ENCODE results near the gene CPSF3. TPM values are rescaled to one million over a fixed set of nuclear protein-coding genes. Genes with fewer than 3 reads are reported as not detected.

Gene CPSF3
- total and polyA plus RNA-seq, 2 experiments from 2014 or later = 39.6 to 40.3 TPM

DNA sequence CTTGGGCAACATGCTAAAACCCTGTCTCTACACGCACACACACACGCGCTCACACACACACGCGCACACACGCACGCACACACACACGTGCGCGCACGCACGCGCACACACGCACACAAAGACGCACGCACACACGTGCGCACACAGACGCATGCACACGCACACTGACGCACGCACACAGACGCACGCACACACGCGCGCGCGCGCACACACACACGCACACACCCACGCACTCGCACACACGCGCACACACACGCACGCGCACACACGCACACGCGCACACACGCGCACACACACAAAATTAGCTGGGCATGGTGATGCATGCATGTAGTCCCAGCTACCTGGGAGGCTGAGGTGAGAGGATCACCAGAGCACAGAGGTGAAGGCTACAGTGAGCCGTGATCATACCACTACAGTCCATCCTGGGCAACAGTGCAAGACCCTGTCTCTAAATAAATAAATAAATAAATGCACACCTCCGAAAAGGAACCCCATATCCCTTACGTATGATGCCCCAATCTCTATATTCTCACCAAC is 42.8 kb downstream of the CPSF3 start:
- Histone ChIP-seq H3K27me3 (replicated peaks; ENCODE audit: insufficient read depth) (no peaks in the 10 kb centered on the region), H3K27ac (no peak overlapping the region), H4K20me1 (ENCODE audit: insufficient read depth) (no peaks in the 10 kb centered on the region), H3K36me3 (ENCODE audit: low read depth) (no peaks in the 10 kb centered on the region), H3F3A (ENCODE audit: insufficient read depth) (no peaks in the 10 kb centered on the region), H3K4me1 (ENCODE audit: insufficient read depth) (no peaks in the 10 kb centered on the region), H3K9me2 (ENCODE audit: insufficient read depth) (no peaks in the 10 kb centered on the region), H3K9ac (no peak overlapping the region), H3K79me2 (ENCODE audit: insufficient read depth) (no peaks in the 10 kb centered on the region), H3K4me2 (ENCODE audit: unreplicated experiment) (no peak overlapping the region), H3K9me3 (ENCODE audit: low read depth) (no peaks in the 10 kb centered on the region), H2AFZ (no peak overlapping the region), H3K4me3 (no peak overlapping the region)
- in situ Hi-C loops (cut with MboI) = no loop called here
- WGBS, 2 experiments (ENCODE audit: low coverage in 1 of 2, low lambda C conversion rate in 2 of 2, missing lambda C conversion rate in 2 of 2) = 86 to 87% methylated on average over 7 to 46 of the region's 46 CpGs
- no peak for TF ChIP-seq EZH2phosphoT487 (IDR thresholded peaks at IDR 0.05; ENCODE audit: insufficient read depth, low read depth)
- TF ChIP-seq EZH2 (IDR thresholded peaks at IDR 0.05; ENCODE audit: insufficient read depth, poor library complexity, severe bottlenecking) = no peak
- no peak for DNase-seq

GRCh38 chr2:9467687-9468086 is 44.2 kb downstream of the CPSF3 start:
- Histone ChIP-seq H2AFZ (no peak overlapping the region), H3K27me3 (replicated peaks; ENCODE audit: insufficient read depth) (no peaks in the 10 kb centered on the region), H3K79me2 (ENCODE audit: insufficient read depth) (no peaks in the 10 kb centered on the region), H4K20me1 (ENCODE audit: insufficient read depth) (no peaks in the 10 kb centered on the region), H3K4me2 (ENCODE audit: unreplicated experiment) (no peak overlapping the region), H3K4me1 (ENCODE audit: insufficient read depth) (no peaks in the 10 kb centered on the region), H3F3A (ENCODE audit: insufficient read depth) (peaks cover 3% of the 10 kb centered on the region; the same call in 1 of the 2 replicates), H3K9me3 (ENCODE audit: low read depth) (no peaks in the 10 kb centered on the region), H3K36me3 (ENCODE audit: low read depth) (peaks cover 3% of the 10 kb centered on the region; the same call in 1 of the 2 replicates), H3K27ac (no peak overlapping the region), H3K4me3 (no peak overlapping the region), H3K9ac (no peak overlapping the region), H3K9me2 (ENCODE audit: insufficient read depth) (no peaks in the 10 kb centered on the region)
- DNase-seq = no peak
- WGBS, 2 experiments (ENCODE audit: low coverage in 1 of 2, low lambda C conversion rate in 2 of 2, missing lambda C conversion rate in 2 of 2) = 80 to 85% methylated on average over 10 of the region's 10 CpGs
- no peak for TF ChIP-seq EZH2 (IDR thresholded peaks at IDR 0.05; ENCODE audit: insufficient read depth, poor library complexity, severe bottlenecking)
- TF ChIP-seq EZH2phosphoT487 (IDR thresholded peaks at IDR 0.05; ENCODE audit: insufficient read depth, low read depth) = no peak
- in situ Hi-C loops (cut with MboI) = no loop called here

GRCh38 chr2:9471206-9471605 is 47.8 kb downstream of the CPSF3 start:
- Histone ChIP-seq H3K9me3 (ENCODE audit: low read depth) (no peaks in the 10 kb centered on the region), H3K27ac (no peak overlapping the region), H3K79me2 (ENCODE audit: insufficient read depth) (peaks cover 11% of the 10 kb centered on the region), H3K9ac (no peak overlapping the region), H3K9me2 (ENCODE audit: insufficient read depth) (no peaks in the 10 kb centered on the region), H4K20me1 (ENCODE audit: insufficient read depth) (no peaks in the 10 kb centered on the region), H3K4me3 (no peak overlapping the region), H3K27me3 (replicated peaks; ENCODE audit: insufficient read depth) (no peaks in the 10 kb centered on the region), H3K4me2 (ENCODE audit: unreplicated experiment) (no peak overlapping the region), H3K4me1 (ENCODE audit: insufficient read depth) (peaks cover 8% of the 10 kb centered on the region), H3F3A (ENCODE audit: insufficient read depth) (peaks cover 18% of the 10 kb centered on the region), H2AFZ (no peak overlapping the region), H3K36me3 (ENCODE audit: low read depth) (peaks cover 9% of the 10 kb centered on the region; the same call in 1 of the 2 replicates)
- no peak for DNase-seq
- in situ Hi-C loops (cut with MboI) = no loop called here
- TF ChIP-seq EZH2phosphoT487 (IDR thresholded peaks at IDR 0.05; ENCODE audit: insufficient read depth, low read depth) = no peak
- no peak for TF ChIP-seq EZH2 (IDR thresholded peaks at IDR 0.05; ENCODE audit: insufficient read depth, poor library complexity, severe bottlenecking)
- 89 to 93% methylated on average over 5 of the region's 5 CpGs for WGBS, 2 experiments (ENCODE audit: low coverage in 1 of 2, low lambda C conversion rate in 2 of 2, missing lambda C conversion rate in 2 of 2)

DNA sequence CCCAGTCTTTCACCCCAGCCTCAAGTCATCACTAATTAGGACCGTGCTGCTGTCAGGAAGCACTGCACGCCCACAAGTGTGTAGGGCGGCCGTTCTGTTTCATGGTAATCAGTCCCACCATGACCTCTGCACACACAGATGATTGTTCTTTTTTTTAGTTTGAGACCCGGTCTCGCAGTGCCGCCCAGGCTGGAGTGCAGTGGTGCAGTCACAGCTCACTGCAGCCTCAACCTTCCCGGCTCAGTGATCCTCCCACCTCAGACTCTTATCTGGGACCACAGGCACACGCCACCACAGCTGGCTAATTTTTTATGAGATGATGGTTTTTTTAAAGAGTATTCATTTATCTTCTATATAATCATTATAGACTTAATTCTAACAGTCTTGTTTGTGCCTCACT is 49.1 kb downstream of the CPSF3 start:
- Histone ChIP-seq H3K79me2 (ENCODE audit: insufficient read depth) (peaks cover 24% of the 10 kb centered on the region), H3K27me3 (replicated peaks; ENCODE audit: insufficient read depth) (no peaks in the 10 kb centered on the region), H4K20me1 (ENCODE audit: insufficient read depth) (no peaks in the 10 kb centered on the region), H3K9me3 (ENCODE audit: low read depth) (no peaks in the 10 kb centered on the region), H3K9ac (no peak overlapping the region), H2AFZ (no peak overlapping the region), H3K9me2 (ENCODE audit: insufficient read depth) (no peaks in the 10 kb centered on the region), H3K4me3 (no peak overlapping the region), H3K36me3 (ENCODE audit: low read depth) (peaks cover 9% of the 10 kb centered on the region; the same call in 1 of the 2 replicates), H3F3A (ENCODE audit: insufficient read depth) (peaks cover 18% of the 10 kb centered on the region), H3K4me1 (ENCODE audit: insufficient read depth) (peaks cover 16% of the 10 kb centered on the region), H3K27ac (no peak overlapping the region), H3K4me2 (ENCODE audit: unreplicated experiment) (no peak overlapping the region)
- in situ Hi-C loops (cut with MboI) = no loop called here
- DNase-seq = no peak
- TF ChIP-seq EZH2phosphoT487 (IDR thresholded peaks at IDR 0.05; ENCODE audit: insufficient read depth, low read depth) (no peak), EZH2 (IDR thresholded peaks at IDR 0.05; ENCODE audit: insufficient read depth, poor library complexity, severe bottlenecking) (no peak)
- 96 to 98% methylated on average over 9 of the region's 9 CpGs for WGBS, 2 experiments (ENCODE audit: low coverage in 1 of 2, low lambda C conversion rate in 2 of 2, missing lambda C conversion rate in 2 of 2)

Measured in GM23248 (cell line).